DND-41 (cell line): ENCODE measurements around the gene FOXN3.

ENCODE experiments used
- ATAC-seq: fragments of 200-7000 bp; cut with Tn5 transposase; 3 replicates; pipeline ENCODE4 v1.9.1; 2021; ENCODE audit warnings: low read depth; ENCODE audit not compliant: insufficient read depth
- DNase-seq: peaks from one replicate; pipeline ENCODE4 v3.0.0-alpha.2; 2020
- H2AFZ ChIP-seq: 2 replicates; pipeline ENCODE4 v1.6.0; 2012; ENCODE audit warnings: low read depth, low read length
- H3K27ac ChIP-seq: 2 replicates; pipeline ENCODE4 v1.5.1; 2012; ENCODE audit warnings: low read length, inconsistent platforms
- H3K27me3 ChIP-seq: fragments of 200-600 bp; sonication (generic); 2 replicates; pipeline ENCODE4 v1.6.0; 2012; ENCODE audit warnings: low read length, mild to moderate bottlenecking, inconsistent platforms; ENCODE audit not compliant: insufficient read depth, poor library complexity
- H3K36me3 ChIP-seq: 2 replicates; pipeline ENCODE4 v1.5.1; 2012; ENCODE audit warnings: low read length, inconsistent platforms; ENCODE audit not compliant: insufficient read depth
- H3K4me1 ChIP-seq: 2 replicates; pipeline ENCODE4 v1.5.1; 2012; ENCODE audit warnings: mild to moderate bottlenecking, low read length; ENCODE audit not compliant: insufficient read depth
- H3K4me2 ChIP-seq: 2 replicates; pipeline ENCODE4 v1.6.0; 2012; ENCODE audit warnings: mild to moderate bottlenecking, moderate library complexity, low read length, inconsistent platforms; ENCODE audit not compliant: insufficient read depth
- H3K4me3 ChIP-seq, 2 experiments: fragments of 200-600 bp in 1 of 2; shearing (Covaris generic) in 1 of 2; 2 replicates each; pipeline ENCODE4 v1.5.1; 2012 to 2016; ENCODE audit warnings: inconsistent platforms in 2 of 2, low read length in 2 of 2, mild to moderate bottlenecking in 2 of 2, low read depth in 1 of 2, moderate library complexity in 1 of 2
- H3K79me2 ChIP-seq: 2 replicates; pipeline ENCODE4 v1.6.0; 2012; ENCODE audit warnings: low read length, inconsistent platforms; ENCODE audit not compliant: insufficient read depth
- H3K9ac ChIP-seq: 2 replicates; pipeline ENCODE4 v1.6.0; 2012; ENCODE audit warnings: low read depth, mild to moderate bottlenecking, inconsistent platforms, low read length, moderate library complexity
- H3K9me3 ChIP-seq: 2 replicates; pipeline ENCODE4 v1.5.1; 2012; ENCODE audit warnings: low read length, moderate library complexity, mild to moderate bottlenecking, inconsistent platforms; ENCODE audit not compliant: insufficient read depth, severe bottlenecking
- H4K20me1 ChIP-seq: 2 replicates; pipeline ENCODE4 v1.6.0; 2012; ENCODE audit warnings: low read length; ENCODE audit not compliant: insufficient read depth
- CTCF ChIP-seq: IDR thresholded peaks from 2 replicates; pipeline ENCODE4 v1.5.1; 2012; ENCODE audit warnings: borderline replicate concordance, low read length, moderate library complexity, mild to moderate bottlenecking; ENCODE audit not compliant: poor library complexity, severe bottlenecking; ENCODE audit errors: extremely low read depth
- EZH2 ChIP-seq: IDR thresholded peaks from 3 replicates; pipeline ENCODE4 v1.6.1; 2012; ENCODE audit warnings: borderline replicate concordance, low read depth, mild to moderate bottlenecking, moderate library complexity, low read length, inconsistent platforms; ENCODE audit not compliant: severe bottlenecking

The FOXN3 gene

GRCh38 chr14:89167705-89168104 lies 249.3 kb downstream of the FOXN3 start:
- no peak overlapping the region for H3K4me3 ChIP-seq
- H3K36me3 ChIP-seq: peaks cover 61% of the 10 kb centered on the region
- DNase-seq (no peak), ATAC-seq (no peak)
- H2AFZ ChIP-seq: no peak overlapping the region
- no peak overlapping the region for H3K27ac ChIP-seq
- no peak overlapping the region for H3K4me2 ChIP-seq
- H3K4me1 ChIP-seq: no peaks in the 10 kb centered on the region
- TF ChIP-seq EZH2 (no peak), CTCF (no peak)
- H3K9me3 ChIP-seq: peaks cover 11% of the 10 kb centered on the region
- H3K79me2 ChIP-seq: no peaks in the 10 kb centered on the region
- H3K27me3 ChIP-seq: no peaks in the 10 kb centered on the region
- no peak overlapping the region for H3K9ac ChIP-seq
- H4K20me1 ChIP-seq: peaks cover 5% of the 10 kb centered on the region; the same call in 1 of the 2 replicates

- peaks cover 61% of the 10 kb centered on the region for H3K36me3 ChIP-seq
- H3K79me2 ChIP-seq: no peaks in the 10 kb centered on the region
- no peak for TF ChIP-seq CTCF
- no peak for TF ChIP-seq EZH2
- H3K9ac ChIP-seq: no peak overlapping the region
- H3K27me3 ChIP-seq: no peaks in the 10 kb centered on the region
- no peak overlapping the region for H3K27ac ChIP-seq
- DNase-seq: no peak
- H3K4me3 ChIP-seq: no peak overlapping the region
- H3K9me3 ChIP-seq: no peaks in the 10 kb centered on the region
- H3K4me2 ChIP-seq: no peak overlapping the region
- H2AFZ ChIP-seq: no peak overlapping the region
- no peaks in the 10 kb centered on the region for H3K4me1 ChIP-seq
- no peak for ATAC-seq
- H4K20me1 ChIP-seq: peaks cover 5% of the 10 kb centered on the region; the same call in 1 of the 2 replicates
Observed at GRCh38 chr14:89166633-89167032, 250.4 kb downstream of the FOXN3 start.

- ATAC-seq: no peak
Observed at GRCh38 chr14:89165189-89166181, 251.5 kb downstream of the FOXN3 start.

More at GRCh38 chr14:89165189-89166181, 251.5 kb downstream of the FOXN3 start:
- no peak overlapping the region for H3K4me2 ChIP-seq
- no peaks in the 10 kb centered on the region for H3K4me1 ChIP-seq
- peaks cover 5% of the 10 kb centered on the region; the same call in 1 of the 2 replicates for H4K20me1 ChIP-seq
- H3K9ac ChIP-seq: no peak overlapping the region
- H3K27ac ChIP-seq: 0 out of 2 replicates have a peak overlapping the region, but pooled peaks have one; percentile 43
- TF ChIP-seq EZH2 (no peak), CTCF (no peak)
- H3K27me3 ChIP-seq: no peaks in the 10 kb centered on the region
- H3K79me2 ChIP-seq: no peaks in the 10 kb centered on the region
- H3K4me3 ChIP-seq: no peak overlapping the region
- peaks cover 68% of the 10 kb centered on the region for H3K36me3 ChIP-seq
- H2AFZ ChIP-seq: no peak overlapping the region
- no peaks in the 10 kb centered on the region for H3K9me3 ChIP-seq
- no peak for DNase-seq
